Activated CD4-positive, alpha-beta T cell treated with anti-CD3 and anti-CD28 coated beads, Interleukin-2, amount 10 ng/mL, durations not matched to agents 7 days and 5 days (primary cell): ENCODE results near the gene TAL1. TPM values are rescaled to one million over a fixed set of nuclear protein-coding genes. Genes with fewer than 3 reads are reported as not detected.

ENCODE experiments used
- total RNA-seq, 2 experiments: library from RNA; stranded (reverse); gene quantifications; one replicate each; pipeline ENCODE4 v1.2.3, GENCODE V29; 2021

The TAL1 gene
- total RNA-seq, 2 experiments from 2014 or later, result not detected

Other genes with a start within 250 kb of the TAL1 start
- gene CYP4X1, start 208.6 kb downstream of the TAL1 start, total RNA-seq, result not detected
- not detected for gene CYP4Z1, start 165.0 kb downstream of the TAL1 start, total RNA-seq
- gene CYP4A22, start 94.8 kb downstream of the TAL1 start, total RNA-seq, result not detected
- gene PDZK1IP1, start 42.2 kb downstream of the TAL1 start, total RNA-seq, result not detected
- 10 to 100 TPM; 44.0 to 51.3 TPM for gene STIL, start 81.9 kb upstream of the TAL1 start, total RNA-seq
- gene CMPK1, start 101.6 kb upstream of the TAL1 start, total RNA-seq, result 100 to 1,000 TPM in 1 of 2 experiments, 10 to 100 TPM in 1; 90.8 to 108 TPM
- gene FOXE3, start 184.1 kb upstream of the TAL1 start, total RNA-seq, result not detected
- gene FOXD2, start 205.8 kb upstream of the TAL1 start, total RNA-seq, result under 1 TPM; 0.15 to 0.20 TPM